Uterus (tissue), 2 donors: ENCODE results near the gene TACR2.

Source experiments
- POLR2A ChIP-seq, 2 donors: fragments of 450-650 bp; IDR thresholded peaks; one replicate each; pipeline ENCODE4 v1.6.1; 2016; ENCODE audit warnings: antibody characterized with exemption in 2 of 2, mild to moderate bottlenecking in 1 of 2, moderate library complexity in 1 of 2
- TF ChIP-seq, protein P1 (sequence below), 4 experiments: fragments of 200-600 bp in 2 of 4; fragments of 450-650 bp in 2 of 4; sonication (generic) in 2 of 4; IDR thresholded peaks; one replicate each; pipeline ENCODE4 v1.5.1; 2016 to 2019; ENCODE audit warnings: antibody characterized with exemption in 4 of 4, mild to moderate bottlenecking in 2 of 4, moderate library complexity in 1 of 4

- no peak for TF ChIP-seq POLR2A (IDR thresholded peaks at IDR 0.05)
- TF ChIP-seq, protein P1, sequence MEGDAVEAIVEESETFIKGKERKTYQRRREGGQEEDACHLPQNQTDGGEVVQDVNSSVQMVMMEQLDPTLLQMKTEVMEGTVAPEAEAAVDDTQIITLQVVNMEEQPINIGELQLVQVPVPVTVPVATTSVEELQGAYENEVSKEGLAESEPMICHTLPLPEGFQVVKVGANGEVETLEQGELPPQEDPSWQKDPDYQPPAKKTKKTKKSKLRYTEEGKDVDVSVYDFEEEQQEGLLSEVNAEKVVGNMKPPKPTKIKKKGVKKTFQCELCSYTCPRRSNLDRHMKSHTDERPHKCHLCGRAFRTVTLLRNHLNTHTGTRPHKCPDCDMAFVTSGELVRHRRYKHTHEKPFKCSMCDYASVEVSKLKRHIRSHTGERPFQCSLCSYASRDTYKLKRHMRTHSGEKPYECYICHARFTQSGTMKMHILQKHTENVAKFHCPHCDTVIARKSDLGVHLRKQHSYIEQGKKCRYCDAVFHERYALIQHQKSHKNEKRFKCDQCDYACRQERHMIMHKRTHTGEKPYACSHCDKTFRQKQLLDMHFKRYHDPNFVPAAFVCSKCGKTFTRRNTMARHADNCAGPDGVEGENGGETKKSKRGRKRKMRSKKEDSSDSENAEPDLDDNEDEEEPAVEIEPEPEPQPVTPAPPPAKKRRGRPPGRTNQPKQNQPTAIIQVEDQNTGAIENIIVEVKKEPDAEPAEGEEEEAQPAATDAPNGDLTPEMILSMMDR (IDR thresholded peaks at IDR 0.05), result no peak
Measured at GRCh38 chr10:69453795-69454194, 37.1 kb upstream of the TACR2 start.
